Measurements from ENCODE around the gene AAK1.

DNA sequence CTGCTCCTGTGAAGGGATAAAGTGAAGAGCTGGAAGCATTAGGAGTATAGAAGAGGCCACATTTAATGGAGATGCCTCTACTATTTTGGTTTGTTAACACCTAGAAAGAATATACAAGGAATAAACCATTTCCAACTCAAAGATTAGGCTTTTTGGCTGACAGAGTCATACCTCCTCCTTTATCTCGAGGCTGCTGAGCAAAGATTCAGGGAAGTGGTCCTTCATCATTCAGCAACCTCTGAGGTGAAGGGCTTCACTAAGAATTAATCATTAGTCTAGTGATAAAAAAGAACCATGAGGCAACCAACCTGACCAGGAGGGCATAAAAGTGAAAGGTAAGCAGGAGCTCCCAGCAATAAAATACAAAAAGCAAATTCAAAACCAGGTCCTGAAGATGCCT is 25.8 kb downstream of the AAK1 start:
- TF ChIP-seq, protein P1, sequence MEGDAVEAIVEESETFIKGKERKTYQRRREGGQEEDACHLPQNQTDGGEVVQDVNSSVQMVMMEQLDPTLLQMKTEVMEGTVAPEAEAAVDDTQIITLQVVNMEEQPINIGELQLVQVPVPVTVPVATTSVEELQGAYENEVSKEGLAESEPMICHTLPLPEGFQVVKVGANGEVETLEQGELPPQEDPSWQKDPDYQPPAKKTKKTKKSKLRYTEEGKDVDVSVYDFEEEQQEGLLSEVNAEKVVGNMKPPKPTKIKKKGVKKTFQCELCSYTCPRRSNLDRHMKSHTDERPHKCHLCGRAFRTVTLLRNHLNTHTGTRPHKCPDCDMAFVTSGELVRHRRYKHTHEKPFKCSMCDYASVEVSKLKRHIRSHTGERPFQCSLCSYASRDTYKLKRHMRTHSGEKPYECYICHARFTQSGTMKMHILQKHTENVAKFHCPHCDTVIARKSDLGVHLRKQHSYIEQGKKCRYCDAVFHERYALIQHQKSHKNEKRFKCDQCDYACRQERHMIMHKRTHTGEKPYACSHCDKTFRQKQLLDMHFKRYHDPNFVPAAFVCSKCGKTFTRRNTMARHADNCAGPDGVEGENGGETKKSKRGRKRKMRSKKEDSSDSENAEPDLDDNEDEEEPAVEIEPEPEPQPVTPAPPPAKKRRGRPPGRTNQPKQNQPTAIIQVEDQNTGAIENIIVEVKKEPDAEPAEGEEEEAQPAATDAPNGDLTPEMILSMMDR (IDR thresholded peaks at IDR 0.05; ENCODE audit: low read depth, low read length): no peak
- TF ChIP-seq, protein P2, sequence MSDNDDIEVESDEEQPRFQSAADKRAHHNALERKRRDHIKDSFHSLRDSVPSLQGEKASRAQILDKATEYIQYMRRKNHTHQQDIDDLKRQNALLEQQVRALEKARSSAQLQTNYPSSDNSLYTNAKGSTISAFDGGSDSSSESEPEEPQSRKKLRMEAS (IDR thresholded peaks at IDR 0.05; ENCODE audit: low read depth, low read length): no peak
- no peak for TF ChIP-seq POLR2A (IDR thresholded peaks at IDR 0.05; ENCODE audit: extremely low read depth, insufficient read length)

All from NB4 (cell line).